ENCODE measurements around the gene TMEM223. TPM values are rescaled to one million over a fixed set of nuclear protein-coding genes. Genes with fewer than 3 reads are reported as not detected.

The TMEM223 gene
- total RNA-seq, 2 experiments from 2014 or later, result 6.2 to 8.7 TPM

DNA sequence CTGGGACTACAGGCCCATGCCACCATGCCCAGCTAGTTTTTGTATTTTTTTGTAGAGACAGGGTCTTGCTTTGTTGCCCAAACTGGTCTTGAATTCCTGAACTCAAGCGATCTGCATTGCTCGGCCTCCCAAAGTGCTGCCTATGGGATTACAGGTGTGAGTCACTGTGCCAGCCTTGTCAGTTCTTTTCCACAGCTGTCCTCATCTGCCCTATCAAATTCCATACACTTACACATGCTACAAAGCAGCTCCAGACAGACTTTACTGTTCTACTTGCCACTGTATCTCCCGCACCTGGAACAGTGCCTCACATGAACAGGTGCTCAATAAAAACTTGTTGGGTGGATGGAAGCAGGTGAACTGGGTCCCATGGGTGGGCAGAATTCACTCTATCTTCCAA is 31.9 kb upstream of the TMEM223 start:
- H3K4me3 ChIP-seq (ENCODE audit: low read length), result no peak overlapping the region
- POLR2A ChIA-PET, result interaction anchor here (1.1 to 1.5 kb wide), 4 partner anchors 18 to 232 kb away, joined by 3 to 8 read pairs (median 6); partner anchors contain the start of genes NXF1 and TUT1
- no peak for ATAC-seq (ENCODE audit: poor library complexity)
- DNase-seq, result no peak
- H3K27me3 Mint-ChIP-seq, result no peaks in the 10 kb centered on the region
- H3K4me1 ChIP-seq (ENCODE audit: insufficient read depth, low read length), result peaks cover 14% of the 10 kb centered on the region
- CTCF ChIA-PET, result interaction anchor here (0.6 kb wide), 1 partner anchor 1451 kb away, joined by 3 read pairs; no protein-coding TSS in a partner anchor
- TF ChIP-seq, protein P1, sequence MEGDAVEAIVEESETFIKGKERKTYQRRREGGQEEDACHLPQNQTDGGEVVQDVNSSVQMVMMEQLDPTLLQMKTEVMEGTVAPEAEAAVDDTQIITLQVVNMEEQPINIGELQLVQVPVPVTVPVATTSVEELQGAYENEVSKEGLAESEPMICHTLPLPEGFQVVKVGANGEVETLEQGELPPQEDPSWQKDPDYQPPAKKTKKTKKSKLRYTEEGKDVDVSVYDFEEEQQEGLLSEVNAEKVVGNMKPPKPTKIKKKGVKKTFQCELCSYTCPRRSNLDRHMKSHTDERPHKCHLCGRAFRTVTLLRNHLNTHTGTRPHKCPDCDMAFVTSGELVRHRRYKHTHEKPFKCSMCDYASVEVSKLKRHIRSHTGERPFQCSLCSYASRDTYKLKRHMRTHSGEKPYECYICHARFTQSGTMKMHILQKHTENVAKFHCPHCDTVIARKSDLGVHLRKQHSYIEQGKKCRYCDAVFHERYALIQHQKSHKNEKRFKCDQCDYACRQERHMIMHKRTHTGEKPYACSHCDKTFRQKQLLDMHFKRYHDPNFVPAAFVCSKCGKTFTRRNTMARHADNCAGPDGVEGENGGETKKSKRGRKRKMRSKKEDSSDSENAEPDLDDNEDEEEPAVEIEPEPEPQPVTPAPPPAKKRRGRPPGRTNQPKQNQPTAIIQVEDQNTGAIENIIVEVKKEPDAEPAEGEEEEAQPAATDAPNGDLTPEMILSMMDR (IDR thresholded peaks at IDR 0.05), result no peak
- intact Hi-C loops (cut with DNase I, micrococcal nuclease), result no loop called here
- H3K9me3 ChIP-seq (ENCODE audit: control insufficient read depth in 1 of 2, insufficient read depth in 1 of 2, low read length in 2 of 2), result no peaks in the 10 kb centered on the region
- H3K27me3 ChIP-seq (ENCODE audit: control insufficient read depth in 1 of 2, insufficient read depth in 2 of 2, low read length in 2 of 2), result no peaks in the 10 kb centered on the region
- no peaks in the 10 kb centered on the region for H3K9me3 Mint-ChIP-seq
- H3K27ac ChIP-seq (ENCODE audit: low read depth in 1 of 2, low read length in 2 of 2), result no peak overlapping the region
- no peak overlapping the region for H3K4me3 Mint-ChIP-seq
- peaks cover 11% of the 10 kb centered on the region for H3K4me1 Mint-ChIP-seq (ENCODE audit: low read depth)
- H3K36me3 ChIP-seq (ENCODE audit: insufficient read depth, low read length), result peaks cover 84% of the 10 kb centered on the region
- no peak overlapping the region for H3K27ac Mint-ChIP-seq
- H3K36me3 Mint-ChIP-seq (ENCODE audit: low read depth), result peaks cover 80% of the 10 kb centered on the region

DNA sequence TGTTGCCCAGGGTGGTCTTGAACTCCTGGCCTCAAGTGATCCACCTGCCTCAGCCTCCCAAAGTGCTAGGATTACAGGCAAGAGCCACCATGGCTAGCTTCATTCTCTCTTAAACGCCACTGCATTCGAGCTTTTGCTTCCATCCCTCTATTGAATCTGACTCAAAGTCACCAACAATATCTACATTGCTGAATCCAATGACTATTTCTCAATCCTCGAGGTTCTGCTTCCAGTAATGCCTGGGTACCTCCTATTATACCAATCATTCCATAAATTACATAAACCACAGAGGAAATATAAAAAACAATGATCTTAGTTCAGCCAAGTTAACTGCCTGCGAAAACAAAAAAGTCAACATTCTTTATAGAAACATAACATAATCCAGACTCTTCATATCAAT is 25.3 kb upstream of the TMEM223 start:
- H3K36me3 Mint-ChIP-seq (ENCODE audit: low read depth), result peaks cover 36% of the 10 kb centered on the region
- ChIA-PET CTCF (no interaction called here), POLR2A (interaction anchor here (1.1 to 2.5 kb wide), 5 partner anchors 11 to 38 kb away, joined by 4 to 7 read pairs (median 5); partner anchors contain the start of genes NXF1, STX5 and WDR74)
- TF ChIP-seq, protein P1 (IDR thresholded peaks at IDR 0.05), result no peak
- no peak overlapping the region for H3K27ac ChIP-seq (ENCODE audit: low read depth in 1 of 2, low read length in 2 of 2)
- no peak for DNase-seq
- no peaks in the 10 kb centered on the region for H3K9me3 Mint-ChIP-seq
- H3K4me3 ChIP-seq (ENCODE audit: low read length), result no peak overlapping the region
- H3K4me1 Mint-ChIP-seq (ENCODE audit: low read depth), result no peaks in the 10 kb centered on the region
- H3K4me1 ChIP-seq (ENCODE audit: insufficient read depth, low read length), result no peaks in the 10 kb centered on the region
- H3K9me3 ChIP-seq (ENCODE audit: control insufficient read depth in 1 of 2, insufficient read depth in 1 of 2, low read length in 2 of 2), result no peaks in the 10 kb centered on the region
- no peak overlapping the region for H3K4me3 Mint-ChIP-seq
- no peaks in the 10 kb centered on the region for H3K27me3 ChIP-seq (ENCODE audit: control insufficient read depth in 1 of 2, insufficient read depth in 2 of 2, low read length in 2 of 2)
- intact Hi-C loops (cut with DNase I, micrococcal nuclease), result no loop called here
- no peak overlapping the region for H3K27ac Mint-ChIP-seq
- ATAC-seq (ENCODE audit: poor library complexity), result no peak
- peaks cover 56% of the 10 kb centered on the region for H3K36me3 ChIP-seq (ENCODE audit: insufficient read depth, low read length)
- no peaks in the 10 kb centered on the region for H3K27me3 Mint-ChIP-seq

DNA sequence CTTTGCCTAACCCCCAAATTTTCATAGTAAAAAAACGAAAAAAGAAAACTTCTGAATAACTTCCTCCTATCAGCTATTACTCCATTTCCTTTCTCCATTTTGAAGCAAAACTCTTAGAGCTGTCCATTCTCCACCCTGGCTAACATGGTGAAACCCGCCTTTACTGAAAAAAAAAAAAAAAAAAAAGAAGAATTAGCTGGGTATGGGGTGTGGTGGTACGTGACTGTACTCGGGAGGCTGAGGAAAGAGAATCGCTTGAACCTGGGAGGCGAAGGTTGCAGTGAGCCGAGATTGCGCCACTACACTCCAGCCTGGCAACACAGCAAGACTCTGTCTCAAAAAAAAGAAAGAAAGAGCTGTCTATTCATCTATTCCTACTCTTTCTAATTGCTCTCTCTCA is 24.8 kb upstream of the TMEM223 start:
- CTCF ChIA-PET, result interaction anchor here (0.7 kb wide), 1 partner anchor 17 kb away, joined by 4 read pairs; no protein-coding TSS in a partner anchor

More for the DNA sequence above, 24.8 kb upstream of the TMEM223 start:
- POLR2A ChIA-PET, result interaction anchor here (0.9 to 2.5 kb wide), 6 partner anchors 11 to 39 kb away, joined by 3 to 7 read pairs (median 4); partner anchors contain the start of genes NXF1, STX5 and WDR74
- H3K36me3 Mint-ChIP-seq (ENCODE audit: low read depth), result peaks cover 35% of the 10 kb centered on the region
- H3K27me3 Mint-ChIP-seq, result no peaks in the 10 kb centered on the region
- Histone ChIP-seq H3K27ac (ENCODE audit: low read depth in 1 of 2, low read length in 2 of 2) (no peak overlapping the region), H3K27me3 (ENCODE audit: control insufficient read depth in 1 of 2, insufficient read depth in 2 of 2, low read length in 2 of 2) (no peaks in the 10 kb centered on the region), H3K36me3 (ENCODE audit: insufficient read depth, low read length) (peaks cover 51% of the 10 kb centered on the region), H3K9me3 (ENCODE audit: control insufficient read depth in 1 of 2, insufficient read depth in 1 of 2, low read length in 2 of 2) (no peaks in the 10 kb centered on the region), H3K4me1 (ENCODE audit: insufficient read depth, low read length) (no peaks in the 10 kb centered on the region), H3K4me3 (ENCODE audit: low read length) (no peak overlapping the region)
- ATAC-seq (ENCODE audit: poor library complexity) (no peak), DNase-seq (peak in 2 of 14 experiments; percentile 32 to 48)
- no peaks in the 10 kb centered on the region for H3K9me3 Mint-ChIP-seq
- no peaks in the 10 kb centered on the region for H3K4me1 Mint-ChIP-seq (ENCODE audit: low read depth)
- H3K27ac Mint-ChIP-seq, result no peak overlapping the region
- TF ChIP-seq, protein P1 (IDR thresholded peaks at IDR 0.05), result no peak
- intact Hi-C loops (cut with DNase I, micrococcal nuclease), result no loop called here
- no peak overlapping the region for H3K4me3 Mint-ChIP-seq
